ENCODE results near the gene GBP3.
"Not testable (repeated sequence)": the region's sequence is repeated elsewhere in the genome, so short reads cannot be mapped to it uniquely, and the experiment has no call there.

GBP3 gene

DNA sequence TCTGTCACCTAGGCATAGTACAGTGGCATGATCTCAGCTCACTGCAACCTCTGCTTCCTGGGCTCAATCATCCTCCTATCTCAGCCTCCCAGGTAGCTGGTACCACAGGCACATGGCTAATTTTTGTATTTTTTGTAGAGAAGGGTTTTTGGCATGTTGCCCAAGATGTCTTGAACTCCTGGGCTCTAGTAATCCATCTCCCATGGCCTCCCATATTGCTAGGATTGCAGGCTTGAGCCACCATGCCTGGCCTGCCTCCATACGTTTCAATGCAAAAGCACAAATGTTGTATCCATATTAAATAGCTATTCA, 17.6 kb upstream of the GBP3 start:
- Histone ChIP-seq H3K36me3 (replicated peaks in 1 of 2; ENCODE audit: control insufficient read depth in 2 of 2, insufficient read depth in 2 of 2, low read length in 2 of 2) (no peaks in the 10 kb centered on the region), H3K27ac (replicated peaks; ENCODE audit: low read length) (no peak overlapping the region), H3K9ac (ENCODE audit: low read depth, low read length, poor library complexity) (no peak overlapping the region), H3K18ac (ENCODE audit: low read length) (no peak overlapping the region), H4K8ac (ENCODE audit: low read depth, low read length) (no peak overlapping the region), H2BK15ac (ENCODE audit: low read length) (no peak overlapping the region), H3K27me3 (ENCODE audit: control insufficient read depth in 3 of 3, insufficient read depth in 3 of 3, low read depth in 1 of 3, low read length in 3 of 3) (no peaks in the 10 kb centered on the region), H3K79me1 (ENCODE audit: low read depth, low read length) (no peaks in the 10 kb centered on the region), H3K23ac (ENCODE audit: low read depth, low read length, poor library complexity) (no peak overlapping the region), H3K4me3 (ENCODE audit: low read length in 2 of 2) (no peak overlapping the region), H3K4me1 (ENCODE audit: control insufficient read depth in 2 of 2, insufficient read depth in 1 of 2, low read depth in 1 of 2, low read length in 2 of 2) (no peaks in the 10 kb centered on the region), H2BK120ac (ENCODE audit: low read depth, low read length) (no peak overlapping the region), H3K9me3 (replicated peaks in 1 of 2; ENCODE audit: control insufficient read depth in 2 of 2, insufficient read depth in 1 of 2, low read depth in 1 of 2, low read length in 2 of 2) (peaks cover 0 to 4% of the 10 kb centered on the region in 2 donors), H2AFZ (ENCODE audit: low read length) (no peak overlapping the region), H2AK5ac (ENCODE audit: low read depth, low read length) (no peak overlapping the region), H3K14ac (ENCODE audit: low read length) (no peak overlapping the region), H3K4ac (ENCODE audit: low read length) (no peak overlapping the region), H2BK5ac (ENCODE audit: low read length) (no peak overlapping the region), H4K91ac (ENCODE audit: low read depth, low read length, poor library complexity) (no peak overlapping the region), H2BK12ac (ENCODE audit: low read length) (no peak overlapping the region), H3K4me2 (ENCODE audit: insufficient read depth, low read length, poor library complexity, severe bottlenecking) (no peak overlapping the region)
- no CpG with 5 or more reads among the region's 1 CpG for WGBS, 2 donors (ENCODE audit: extremely low coverage in 2 of 2, insufficient read length in 2 of 2, insufficient replicate concordance in 1 of 2)
- no peak for DNase-seq (ENCODE audit: low spot score)

DNA sequence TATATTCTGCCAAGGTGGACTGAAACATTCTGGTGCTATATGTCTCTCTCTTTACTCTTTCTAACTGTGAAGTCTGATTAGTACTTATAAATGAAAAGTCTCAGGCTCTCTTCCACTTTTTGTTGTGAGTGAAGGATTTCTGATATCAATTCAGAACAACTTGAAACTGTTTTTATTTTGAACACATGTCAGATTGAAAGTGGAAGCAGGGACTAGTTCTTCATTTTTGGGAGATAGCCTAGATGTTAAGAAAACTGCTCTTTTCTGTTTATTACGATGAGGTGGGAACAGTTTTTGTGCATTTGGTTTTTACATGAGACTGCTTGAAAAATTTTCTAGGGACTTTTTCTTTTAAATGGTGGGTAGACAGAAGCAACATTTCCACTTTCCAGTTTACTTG, 14.5 kb upstream of the GBP3 start:
- Histone ChIP-seq H2BK15ac (ENCODE audit: low read length) (no peak overlapping the region), H4K8ac (ENCODE audit: low read depth, low read length) (no peak overlapping the region), H3K9me3 (replicated peaks in 1 of 2; ENCODE audit: control insufficient read depth in 2 of 2, insufficient read depth in 1 of 2, low read depth in 1 of 2, low read length in 2 of 2) (peaks cover 0 to 2% of the 10 kb centered on the region in 2 donors), H2BK120ac (ENCODE audit: low read depth, low read length) (no peak overlapping the region), H2AK5ac (ENCODE audit: low read depth, low read length) (no peak overlapping the region), H3K27ac (replicated peaks; ENCODE audit: low read length) (no peak overlapping the region), H2BK5ac (ENCODE audit: low read length) (no peak overlapping the region), H3K4ac (ENCODE audit: low read length) (no peak overlapping the region), H3K4me1 (ENCODE audit: control insufficient read depth in 2 of 2, insufficient read depth in 1 of 2, low read depth in 1 of 2, low read length in 2 of 2) (no peaks in the 10 kb centered on the region), H2AFZ (ENCODE audit: low read length) (no peak overlapping the region), H3K27me3 (ENCODE audit: control insufficient read depth in 3 of 3, insufficient read depth in 3 of 3, low read depth in 1 of 3, low read length in 3 of 3) (no peaks in the 10 kb centered on the region), H3K36me3 (replicated peaks in 1 of 2; ENCODE audit: control insufficient read depth in 2 of 2, insufficient read depth in 2 of 2, low read length in 2 of 2) (no peaks in the 10 kb centered on the region), H3K79me1 (ENCODE audit: low read depth, low read length) (no peaks in the 10 kb centered on the region), H3K4me3 (ENCODE audit: low read length in 2 of 2) (no peak overlapping the region), H3K4me2 (ENCODE audit: insufficient read depth, low read length, poor library complexity, severe bottlenecking) (no peak overlapping the region), H4K91ac (ENCODE audit: low read depth, low read length, poor library complexity) (no peak overlapping the region), H3K14ac (ENCODE audit: low read length) (no peak overlapping the region), H3K23ac (ENCODE audit: low read depth, low read length, poor library complexity) (no peak overlapping the region), H3K18ac (ENCODE audit: low read length) (no peak overlapping the region), H3K9ac (ENCODE audit: low read depth, low read length, poor library complexity) (no peak overlapping the region), H2BK12ac (ENCODE audit: low read length) (no peak overlapping the region)
- no CpG with 5 or more reads among the region's 1 CpG for WGBS, 2 donors (ENCODE audit: extremely low coverage in 2 of 2, insufficient read length in 2 of 2, insufficient replicate concordance in 1 of 2)
- no peak for DNase-seq (ENCODE audit: low spot score)

DNA sequence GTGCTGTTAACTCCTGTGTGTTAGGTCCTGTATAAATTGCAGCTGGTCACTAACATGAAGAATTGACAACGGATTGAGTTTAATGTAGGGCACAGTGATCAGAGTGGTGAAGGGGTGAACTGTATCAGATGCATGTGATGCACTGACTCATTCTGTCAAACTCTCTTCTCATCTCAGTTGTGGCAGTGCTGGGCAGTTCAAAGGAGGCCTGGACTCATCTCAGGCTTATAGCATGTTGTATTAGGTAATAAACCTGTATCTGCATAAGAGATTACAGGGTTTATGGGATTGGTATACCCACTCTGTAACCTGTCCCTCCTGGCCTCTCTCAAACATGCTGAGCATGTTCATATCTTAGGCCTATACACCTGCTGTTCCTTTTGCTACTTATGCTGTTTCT, 12.4 kb upstream of the GBP3 start:
- Histone ChIP-seq H4K91ac (ENCODE audit: low read depth, low read length, poor library complexity) (no peak overlapping the region), H3K9ac (ENCODE audit: low read depth, low read length, poor library complexity) (no peak overlapping the region), H2AFZ (ENCODE audit: low read length) (no peak overlapping the region), H3K36me3 (replicated peaks in 1 of 2; ENCODE audit: control insufficient read depth in 2 of 2, insufficient read depth in 2 of 2, low read length in 2 of 2) (no peaks in the 10 kb centered on the region), H2BK15ac (ENCODE audit: low read length) (no peak overlapping the region), H2AK5ac (ENCODE audit: low read depth, low read length) (no peak overlapping the region), H3K4me1 (ENCODE audit: control insufficient read depth in 2 of 2, insufficient read depth in 1 of 2, low read depth in 1 of 2, low read length in 2 of 2) (no peaks in the 10 kb centered on the region), H2BK12ac (ENCODE audit: low read length) (no peak overlapping the region), H3K9me3 (replicated peaks in 1 of 2; ENCODE audit: control insufficient read depth in 2 of 2, insufficient read depth in 1 of 2, low read depth in 1 of 2, low read length in 2 of 2) (peaks cover 0 to 2% of the 10 kb centered on the region in 2 donors), H3K23ac (ENCODE audit: low read depth, low read length, poor library complexity) (no peak overlapping the region), H3K18ac (ENCODE audit: low read length) (no peak overlapping the region), H3K79me1 (ENCODE audit: low read depth, low read length) (no peaks in the 10 kb centered on the region), H2BK120ac (ENCODE audit: low read depth, low read length) (no peak overlapping the region), H3K14ac (ENCODE audit: low read length) (no peak overlapping the region), H3K27me3 (ENCODE audit: control insufficient read depth in 3 of 3, insufficient read depth in 3 of 3, low read depth in 1 of 3, low read length in 3 of 3) (no peaks in the 10 kb centered on the region), H3K27ac (replicated peaks; ENCODE audit: low read length) (no peak overlapping the region), H3K4me2 (ENCODE audit: insufficient read depth, low read length, poor library complexity, severe bottlenecking) (no peak overlapping the region), H4K8ac (ENCODE audit: low read depth, low read length) (no peak overlapping the region), H3K4ac (ENCODE audit: low read length) (no peak overlapping the region), H3K4me3 (ENCODE audit: low read length in 2 of 2) (no peak overlapping the region), H2BK5ac (ENCODE audit: low read length) (no peak overlapping the region)
- no CpG with 5 or more reads among the region's 1 CpG for WGBS, 2 donors (ENCODE audit: extremely low coverage in 2 of 2, insufficient read length in 2 of 2, insufficient replicate concordance in 1 of 2)
- no peak for DNase-seq (ENCODE audit: low spot score)

DNA sequence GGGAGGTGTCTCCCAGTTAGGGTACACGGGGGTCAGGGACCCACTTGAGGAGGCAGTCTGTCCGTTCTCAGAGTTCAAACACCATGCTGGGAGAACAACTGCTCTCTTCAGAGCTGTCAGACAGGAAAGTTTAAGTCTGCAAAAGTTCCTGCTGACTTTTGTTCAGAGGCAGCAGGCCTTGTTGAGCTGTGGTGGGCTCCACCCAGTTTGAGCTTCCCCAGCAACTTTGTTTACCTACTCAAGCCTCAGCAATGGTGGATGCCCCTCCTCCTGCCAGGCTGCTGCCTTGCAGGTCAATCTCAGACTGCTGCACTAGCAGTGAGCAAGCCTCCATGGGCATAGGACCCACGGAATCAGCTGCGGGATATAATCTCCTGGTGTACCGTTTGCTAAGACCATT, 11.3 kb upstream of the GBP3 start:
- not testable (repeated sequence) for H3K4me1 ChIP-seq (ENCODE audit: control insufficient read depth in 2 of 2, insufficient read depth in 1 of 2, low read depth in 1 of 2, low read length in 2 of 2); H3K4ac ChIP-seq (ENCODE audit: low read length); H3K14ac ChIP-seq (ENCODE audit: low read length); H2AFZ ChIP-seq (ENCODE audit: low read length); H3K9ac ChIP-seq (ENCODE audit: low read depth, low read length, poor library complexity); H4K91ac ChIP-seq (ENCODE audit: low read depth, low read length, poor library complexity); DNase-seq (ENCODE audit: low spot score); H3K27ac ChIP-seq (replicated peaks; ENCODE audit: low read length); H2AK5ac ChIP-seq (ENCODE audit: low read depth, low read length); H4K8ac ChIP-seq (ENCODE audit: low read depth, low read length); H3K4me2 ChIP-seq (ENCODE audit: insufficient read depth, low read length, poor library complexity, severe bottlenecking); H3K18ac ChIP-seq (ENCODE audit: low read length); H3K79me1 ChIP-seq (ENCODE audit: low read depth, low read length); H3K9me3 ChIP-seq (replicated peaks in 1 of 2; ENCODE audit: control insufficient read depth in 2 of 2, insufficient read depth in 1 of 2, low read depth in 1 of 2, low read length in 2 of 2); H2BK12ac ChIP-seq (ENCODE audit: low read length); H2BK5ac ChIP-seq (ENCODE audit: low read length); H2BK120ac ChIP-seq (ENCODE audit: low read depth, low read length); H3K36me3 ChIP-seq (replicated peaks in 1 of 2; ENCODE audit: control insufficient read depth in 2 of 2, insufficient read depth in 2 of 2, low read length in 2 of 2); H3K4me3 ChIP-seq (ENCODE audit: low read length in 2 of 2); H3K23ac ChIP-seq (ENCODE audit: low read depth, low read length, poor library complexity); H3K27me3 ChIP-seq (ENCODE audit: control insufficient read depth in 3 of 3, insufficient read depth in 3 of 3, low read depth in 1 of 3, low read length in 3 of 3); H2BK15ac ChIP-seq (ENCODE audit: low read length)
- WGBS, 2 donors (ENCODE audit: extremely low coverage in 2 of 2, insufficient read length in 2 of 2, insufficient replicate concordance in 1 of 2) = no CpG with 5 or more reads among the region's 5 CpGs

All from neuronal stem cell (in vitro differentiated cells).